Measurements from ENCODE around the gene CDK5RAP2. TPM values are rescaled to one million over a fixed set of nuclear protein-coding genes. Genes with fewer than 3 reads are reported as not detected.

The CDK5RAP2 gene
- total and polyA plus RNA-seq, 10 of the 15 experiments (the other 5 are each of a cell fraction or from before 2014, with no cell fraction given) = 16.2 to 53.5 (median 34.5) TPM

DNA sequence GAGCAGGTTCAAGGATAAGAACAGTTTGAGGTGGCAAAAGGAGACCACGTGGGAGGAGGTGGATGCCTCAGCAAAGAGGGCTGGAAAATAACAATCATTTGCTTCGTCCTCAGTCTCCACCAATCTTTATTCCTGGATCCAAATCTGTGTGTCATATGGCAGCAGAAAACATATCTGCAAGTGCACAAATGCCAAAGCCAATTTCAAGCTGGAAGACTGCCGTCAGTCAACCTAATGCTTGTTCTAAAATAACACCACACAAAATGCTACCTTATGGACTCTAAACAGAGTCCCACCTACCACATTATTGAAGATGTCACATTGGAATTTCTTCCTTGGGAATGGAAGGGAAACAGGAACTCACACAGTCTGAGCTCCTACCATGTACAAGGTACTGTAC lies 129.1 kb downstream of the CDK5RAP2 start (continued):
- no peak for TF ChIP-seq BMI1 (IDR thresholded peaks at IDR 0.05; ENCODE audit: borderline replicate concordance)
- TF ChIP-seq, protein P1, sequence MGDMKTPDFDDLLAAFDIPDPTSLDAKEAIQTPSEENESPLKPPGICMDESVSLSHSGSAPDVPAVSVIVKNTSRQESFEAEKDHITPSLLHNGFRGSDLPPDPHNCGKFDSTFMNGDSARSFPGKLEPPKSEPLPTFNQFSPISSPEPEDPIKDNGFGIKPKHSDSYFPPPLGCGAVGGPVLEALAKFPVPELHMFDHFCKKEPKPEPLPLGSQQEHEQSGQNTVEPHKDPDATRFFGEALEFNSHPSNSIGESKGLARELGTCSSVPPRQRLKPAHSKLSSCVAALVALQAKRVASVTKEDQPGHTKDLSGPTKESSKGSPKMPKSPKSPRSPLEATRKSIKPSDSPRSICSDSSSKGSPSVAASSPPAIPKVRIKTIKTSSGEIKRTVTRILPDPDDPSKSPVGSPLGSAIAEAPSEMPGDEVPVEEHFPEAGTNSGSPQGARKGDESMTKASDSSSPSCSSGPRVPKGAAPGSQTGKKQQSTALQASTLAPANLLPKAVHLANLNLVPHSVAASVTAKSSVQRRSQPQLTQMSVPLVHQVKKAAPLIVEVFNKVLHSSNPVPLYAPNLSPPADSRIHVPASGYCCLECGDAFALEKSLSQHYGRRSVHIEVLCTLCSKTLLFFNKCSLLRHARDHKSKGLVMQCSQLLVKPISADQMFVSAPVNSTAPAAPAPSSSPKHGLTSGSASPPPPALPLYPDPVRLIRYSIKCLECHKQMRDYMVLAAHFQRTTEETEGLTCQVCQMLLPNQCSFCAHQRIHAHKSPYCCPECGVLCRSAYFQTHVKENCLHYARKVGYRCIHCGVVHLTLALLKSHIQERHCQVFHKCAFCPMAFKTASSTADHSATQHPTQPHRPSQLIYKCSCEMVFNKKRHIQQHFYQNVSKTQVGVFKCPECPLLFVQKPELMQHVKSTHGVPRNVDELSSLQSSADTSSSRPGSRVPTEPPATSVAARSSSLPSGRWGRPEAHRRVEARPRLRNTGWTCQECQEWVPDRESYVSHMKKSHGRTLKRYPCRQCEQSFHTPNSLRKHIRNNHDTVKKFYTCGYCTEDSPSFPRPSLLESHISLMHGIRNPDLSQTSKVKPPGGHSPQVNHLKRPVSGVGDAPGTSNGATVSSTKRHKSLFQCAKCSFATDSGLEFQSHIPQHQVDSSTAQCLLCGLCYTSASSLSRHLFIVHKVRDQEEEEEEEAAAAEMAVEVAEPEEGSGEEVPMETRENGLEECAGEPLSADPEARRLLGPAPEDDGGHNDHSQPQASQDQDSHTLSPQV (IDR thresholded peaks at IDR 0.05) = no peak
- TF ChIP-seq, protein P2, sequence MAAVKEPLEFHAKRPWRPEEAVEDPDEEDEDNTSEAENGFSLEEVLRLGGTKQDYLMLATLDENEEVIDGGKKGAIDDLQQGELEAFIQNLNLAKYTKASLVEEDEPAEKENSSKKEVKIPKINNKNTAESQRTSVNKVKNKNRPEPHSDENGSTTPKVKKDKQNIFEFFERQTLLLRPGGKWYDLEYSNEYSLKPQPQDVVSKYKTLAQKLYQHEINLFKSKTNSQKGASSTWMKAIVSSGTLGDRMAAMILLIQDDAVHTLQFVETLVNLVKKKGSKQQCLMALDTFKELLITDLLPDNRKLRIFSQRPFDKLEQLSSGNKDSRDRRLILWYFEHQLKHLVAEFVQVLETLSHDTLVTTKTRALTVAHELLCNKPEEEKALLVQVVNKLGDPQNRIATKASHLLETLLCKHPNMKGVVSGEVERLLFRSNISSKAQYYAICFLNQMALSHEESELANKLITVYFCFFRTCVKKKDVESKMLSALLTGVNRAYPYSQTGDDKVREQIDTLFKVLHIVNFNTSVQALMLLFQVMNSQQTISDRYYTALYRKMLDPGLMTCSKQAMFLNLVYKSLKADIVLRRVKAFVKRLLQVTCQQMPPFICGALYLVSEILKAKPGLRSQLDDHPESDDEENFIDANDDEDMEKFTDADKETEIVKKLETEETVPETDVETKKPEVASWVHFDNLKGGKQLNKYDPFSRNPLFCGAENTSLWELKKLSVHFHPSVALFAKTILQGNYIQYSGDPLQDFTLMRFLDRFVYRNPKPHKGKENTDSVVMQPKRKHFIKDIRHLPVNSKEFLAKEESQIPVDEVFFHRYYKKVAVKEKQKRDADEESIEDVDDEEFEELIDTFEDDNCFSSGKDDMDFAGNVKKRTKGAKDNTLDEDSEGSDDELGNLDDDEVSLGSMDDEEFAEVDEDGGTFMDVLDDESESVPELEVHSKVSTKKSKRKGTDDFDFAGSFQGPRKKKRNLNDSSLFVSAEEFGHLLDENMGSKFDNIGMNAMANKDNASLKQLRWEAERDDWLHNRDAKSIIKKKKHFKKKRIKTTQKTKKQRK (IDR thresholded peaks at IDR 0.05; ENCODE audit: low read depth, low read length) = no peak
- TF ChIP-seq NRF1 (conservative IDR thresholded peaks at IDR 0.05; ENCODE audit: low read depth, low read length) = no peak
- no peak for TF ChIP-seq ZNF384 (IDR thresholded peaks at IDR 0.05; ENCODE audit: borderline replicate concordance, low read depth, low read length)
- TF ChIP-seq YY1 (IDR thresholded peaks at IDR 0.05; ENCODE audit: low read depth, low read length) = no peak
- TF ChIP-seq KAT2A (conservative IDR thresholded peaks at IDR 0.05; ENCODE audit: control insufficient read depth, low read depth, low read length) = no peak
- TF ChIP-seq, protein P3, sequence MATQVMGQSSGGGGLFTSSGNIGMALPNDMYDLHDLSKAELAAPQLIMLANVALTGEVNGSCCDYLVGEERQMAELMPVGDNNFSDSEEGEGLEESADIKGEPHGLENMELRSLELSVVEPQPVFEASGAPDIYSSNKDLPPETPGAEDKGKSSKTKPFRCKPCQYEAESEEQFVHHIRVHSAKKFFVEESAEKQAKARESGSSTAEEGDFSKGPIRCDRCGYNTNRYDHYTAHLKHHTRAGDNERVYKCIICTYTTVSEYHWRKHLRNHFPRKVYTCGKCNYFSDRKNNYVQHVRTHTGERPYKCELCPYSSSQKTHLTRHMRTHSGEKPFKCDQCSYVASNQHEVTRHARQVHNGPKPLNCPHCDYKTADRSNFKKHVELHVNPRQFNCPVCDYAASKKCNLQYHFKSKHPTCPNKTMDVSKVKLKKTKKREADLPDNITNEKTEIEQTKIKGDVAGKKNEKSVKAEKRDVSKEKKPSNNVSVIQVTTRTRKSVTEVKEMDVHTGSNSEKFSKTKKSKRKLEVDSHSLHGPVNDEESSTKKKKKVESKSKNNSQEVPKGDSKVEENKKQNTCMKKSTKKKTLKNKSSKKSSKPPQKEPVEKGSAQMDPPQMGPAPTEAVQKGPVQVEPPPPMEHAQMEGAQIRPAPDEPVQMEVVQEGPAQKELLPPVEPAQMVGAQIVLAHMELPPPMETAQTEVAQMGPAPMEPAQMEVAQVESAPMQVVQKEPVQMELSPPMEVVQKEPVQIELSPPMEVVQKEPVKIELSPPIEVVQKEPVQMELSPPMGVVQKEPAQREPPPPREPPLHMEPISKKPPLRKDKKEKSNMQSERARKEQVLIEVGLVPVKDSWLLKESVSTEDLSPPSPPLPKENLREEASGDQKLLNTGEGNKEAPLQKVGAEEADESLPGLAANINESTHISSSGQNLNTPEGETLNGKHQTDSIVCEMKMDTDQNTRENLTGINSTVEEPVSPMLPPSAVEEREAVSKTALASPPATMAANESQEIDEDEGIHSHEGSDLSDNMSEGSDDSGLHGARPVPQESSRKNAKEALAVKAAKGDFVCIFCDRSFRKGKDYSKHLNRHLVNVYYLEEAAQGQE (IDR thresholded peaks at IDR 0.05; ENCODE audit: low read depth, low read length) = no peak
- TF ChIP-seq RCOR1 (conservative IDR thresholded peaks at IDR 0.05; ENCODE audit: low read depth, low read length) = no peak
- no peak for TF ChIP-seq CBFB (IDR thresholded peaks at IDR 0.05; ENCODE audit: low read depth)
